Left ventricle myocardium inferior (tissue), 1 donor: ENCODE data around the gene CXXC5. TPM values are rescaled to one million over a fixed set of nuclear protein-coding genes. Genes with fewer than 3 reads are reported as not detected.
A peak's percentile ranks its signal among the peaks of the same experiment; 100 is the strongest.

Experiments used
- DNase-seq: peaks from one replicate; pipeline ENCODE4 v3.0.0-alpha.2; 2020
- H3K27ac ChIP-seq: fragments of 200-600 bp; replicated peaks from 2 replicates; pipeline ENCODE4 v1.8.0; 2021
- H3K27me3 ChIP-seq: fragments of 200-600 bp; 2 replicates; pipeline ENCODE4 v1.8.0; 2021; ENCODE audit warnings: low read depth
- H3K36me3 ChIP-seq: fragments of 200-600 bp; 2 replicates; pipeline ENCODE4 v1.8.0; 2021
- H3K4me1 ChIP-seq: fragments of 200-600 bp; 2 replicates; pipeline ENCODE4 v1.8.0; 2021
- H3K4me3 ChIP-seq: fragments of 200-600 bp; 2 replicates; pipeline ENCODE4 v1.8.0; 2021; ENCODE audit warnings: mild to moderate bottlenecking, moderate library complexity
- H3K9me3 ChIP-seq: fragments of 200-600 bp; replicated peaks from 2 replicates; pipeline ENCODE4 v1.8.0; 2021
- intact Hi-C: fragments of 100-400 bp; cut with micrococcal nuclease; formaldehyde crosslinking; loops from one replicate; pipeline ENCODE4 v1.11.0; 2022
- total RNA-seq: library from RNA; stranded (reverse); fragmentation: NEBNext Ultra II Directional; extraction: Animal tissue kit (Norgen Biotek cat#: 25700); gene quantifications from one replicate; pipeline ENCODE4 v1.2.1, GENCODE V29; 2021
- TF ChIP-seq, protein P1 (sequence below): fragments of 200-600 bp; IDR thresholded peaks from 2 replicates; pipeline ENCODE4 v1.8.0; 2021; ENCODE audit warnings: antibody characterized with exemption, mild to moderate bottlenecking, borderline replicate concordance
- donor health status: DM: no; HTN: yes; CAD: no; lungs with severe emphysema.

The CXXC5 gene
- total RNA-seq, 1 donor from 2014 or later = 56.9 TPM

- peak overlapping the region; percentile 94 for H3K27ac ChIP-seq
- TF ChIP-seq, protein P1, sequence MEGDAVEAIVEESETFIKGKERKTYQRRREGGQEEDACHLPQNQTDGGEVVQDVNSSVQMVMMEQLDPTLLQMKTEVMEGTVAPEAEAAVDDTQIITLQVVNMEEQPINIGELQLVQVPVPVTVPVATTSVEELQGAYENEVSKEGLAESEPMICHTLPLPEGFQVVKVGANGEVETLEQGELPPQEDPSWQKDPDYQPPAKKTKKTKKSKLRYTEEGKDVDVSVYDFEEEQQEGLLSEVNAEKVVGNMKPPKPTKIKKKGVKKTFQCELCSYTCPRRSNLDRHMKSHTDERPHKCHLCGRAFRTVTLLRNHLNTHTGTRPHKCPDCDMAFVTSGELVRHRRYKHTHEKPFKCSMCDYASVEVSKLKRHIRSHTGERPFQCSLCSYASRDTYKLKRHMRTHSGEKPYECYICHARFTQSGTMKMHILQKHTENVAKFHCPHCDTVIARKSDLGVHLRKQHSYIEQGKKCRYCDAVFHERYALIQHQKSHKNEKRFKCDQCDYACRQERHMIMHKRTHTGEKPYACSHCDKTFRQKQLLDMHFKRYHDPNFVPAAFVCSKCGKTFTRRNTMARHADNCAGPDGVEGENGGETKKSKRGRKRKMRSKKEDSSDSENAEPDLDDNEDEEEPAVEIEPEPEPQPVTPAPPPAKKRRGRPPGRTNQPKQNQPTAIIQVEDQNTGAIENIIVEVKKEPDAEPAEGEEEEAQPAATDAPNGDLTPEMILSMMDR = no peak
- no peaks in the 10 kb centered on the region for H3K36me3 ChIP-seq
- peak overlapping the region; percentile 68 for H3K4me3 ChIP-seq
- H3K4me1 ChIP-seq = peaks cover 57% of the 10 kb centered on the region
- H3K27me3 ChIP-seq = no peaks in the 10 kb centered on the region
- H3K9me3 ChIP-seq = no peaks in the 10 kb centered on the region
- no peak for DNase-seq
- intact Hi-C loops = loop anchor here (5.0 kb wide), 1 partner anchor 131 kb away; no protein-coding TSS in a partner anchor
Measured at GRCh38 chr5:139636207-139636792, 11.8 kb upstream of the CXXC5 start.

DNA sequence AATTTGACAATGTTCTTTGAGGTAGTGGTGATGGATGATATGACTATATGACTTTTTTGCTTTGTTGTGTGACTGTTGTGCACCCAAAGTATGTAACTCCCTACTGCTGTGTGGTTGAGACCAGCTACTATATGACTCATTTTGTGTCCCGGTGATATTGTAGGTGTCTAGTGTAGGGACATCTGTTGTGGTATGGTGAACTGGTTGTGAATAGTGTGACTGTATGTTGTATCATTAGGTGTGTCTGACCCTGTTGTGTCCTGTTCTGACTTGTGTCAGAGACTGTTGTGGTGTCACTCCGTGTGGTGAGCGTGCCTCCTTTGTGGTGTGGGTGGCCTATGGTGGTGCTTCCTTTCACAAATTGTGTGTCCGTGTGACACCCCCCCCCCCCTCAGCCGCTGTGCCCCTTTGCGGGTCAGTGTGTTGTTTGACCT is 11.2 kb upstream of the CXXC5 start:
- peak overlapping the region; percentile 68 for H3K4me3 ChIP-seq
- H3K4me1 ChIP-seq = peaks cover 57% of the 10 kb centered on the region
- no peaks in the 10 kb centered on the region for H3K27me3 ChIP-seq
- TF ChIP-seq, protein P1 = no peak
- no peak for DNase-seq
- H3K9me3 ChIP-seq = no peaks in the 10 kb centered on the region
- H3K36me3 ChIP-seq = no peaks in the 10 kb centered on the region
- H3K27ac ChIP-seq = peak overlapping the region; percentile 94
- intact Hi-C loops = loop anchor here (5.0 kb wide), 1 partner anchor 130 kb away; no protein-coding TSS in a partner anchor

- no peaks in the 10 kb centered on the region for H3K27me3 ChIP-seq
- H3K4me1 ChIP-seq = peaks cover 57% of the 10 kb centered on the region
- peak; percentile 89 for DNase-seq
- no peaks in the 10 kb centered on the region for H3K9me3 ChIP-seq
- peak overlapping the region; percentile 68 for H3K4me3 ChIP-seq
- peak overlapping the region; percentile 94 for H3K27ac ChIP-seq
- TF ChIP-seq, protein P1 = peak; percentile 37
- no peaks in the 10 kb centered on the region for H3K36me3 ChIP-seq
- intact Hi-C loops = loop anchor here (5.0 kb wide), 1 partner anchor 130 kb away; no protein-coding TSS in a partner anchor
Measured at GRCh38 chr5:139637438-139638089, 10.6 kb upstream of the CXXC5 start.

DNA sequence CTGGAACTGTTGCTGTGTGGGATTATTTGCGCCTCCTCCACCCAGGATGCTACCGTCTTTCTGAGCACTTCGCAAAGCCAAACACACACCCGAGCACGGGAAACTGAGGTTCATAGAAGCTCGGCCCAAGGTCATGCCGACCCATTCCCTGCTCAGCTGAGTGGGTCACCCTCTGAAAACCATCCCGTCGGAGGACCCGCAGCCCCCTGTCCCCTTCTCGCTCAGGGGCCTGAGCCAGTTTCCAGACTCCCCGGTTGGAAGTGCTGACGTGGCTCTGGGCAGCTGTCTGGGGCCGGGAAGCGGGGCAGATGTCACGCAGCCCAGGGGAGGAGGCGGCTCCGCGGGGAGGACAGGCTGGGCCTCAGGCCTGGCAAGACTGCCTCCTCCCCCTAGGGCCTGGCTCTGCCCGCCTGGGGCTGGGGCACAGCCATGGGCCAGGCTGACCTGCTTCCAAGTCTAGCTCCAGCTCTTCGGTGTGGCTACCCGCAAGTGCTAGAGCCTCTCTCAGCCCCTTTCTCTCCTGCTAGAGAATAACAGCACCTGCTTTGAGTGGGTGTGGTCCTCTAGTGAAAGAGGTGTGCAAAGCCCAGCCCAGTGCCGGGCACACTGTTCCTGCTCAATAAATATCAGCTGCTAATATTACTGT is 9.9 kb upstream of the CXXC5 start:
- TF ChIP-seq, protein P1 = no peak
- Histone ChIP-seq H3K4me1 (peaks cover 61% of the 10 kb centered on the region), H3K27ac (peak overlapping the region; percentile 94), H3K4me3 (peak overlapping the region; percentile 68), H3K27me3 (no peaks in the 10 kb centered on the region), H3K36me3 (no peaks in the 10 kb centered on the region), H3K9me3 (no peaks in the 10 kb centered on the region)
- intact Hi-C loops = loop anchor here (5.0 kb wide), 1 partner anchor 129 kb away; no protein-coding TSS in a partner anchor
- DNase-seq = peak; percentile 87

- no peak for DNase-seq
- H3K4me3 ChIP-seq = peak overlapping the region; percentile 68
- no peaks in the 10 kb centered on the region for H3K27me3 ChIP-seq
- no peaks in the 10 kb centered on the region for H3K36me3 ChIP-seq
- intact Hi-C loops = loop anchor here (5.0 kb wide), 1 partner anchor 128 kb away; no protein-coding TSS in a partner anchor
- H3K27ac ChIP-seq = peak overlapping the region; percentile 94
- no peaks in the 10 kb centered on the region for H3K9me3 ChIP-seq
- TF ChIP-seq, protein P1 = no peak
- H3K4me1 ChIP-seq = peaks cover 63% of the 10 kb centered on the region
Measured at GRCh38 chr5:139638736-139639618, 9.2 kb upstream of the CXXC5 start.
